ENCODE measurements around the gene EEPD1. TPM values are rescaled to one million over a fixed set of nuclear protein-coding genes. Genes with fewer than 3 reads are reported as not detected.

Gene EEPD1
- total RNA-seq, 1 donor from 2014 or later = 6.5 TPM

DNA sequence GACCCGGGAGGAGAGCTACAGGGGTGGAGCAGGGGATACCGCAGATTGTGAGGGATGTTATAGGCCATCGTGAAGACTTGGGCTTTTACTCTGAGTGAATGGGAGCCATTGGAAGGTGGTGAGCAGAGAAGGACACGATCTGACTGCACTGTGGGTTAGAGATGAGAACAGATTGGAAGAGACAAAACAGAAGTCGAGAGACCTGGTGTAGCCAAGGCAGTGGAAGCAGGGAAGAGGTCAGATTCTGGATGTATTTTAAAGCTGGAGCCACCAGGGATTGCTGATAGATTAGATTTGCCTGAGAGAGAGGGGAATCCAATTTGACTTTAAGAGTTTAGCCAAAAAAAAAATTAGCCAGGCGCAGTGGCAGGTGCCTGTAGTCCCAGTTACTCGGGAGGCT is 21.6 kb upstream of the EEPD1 start:
- Mint-ChIP-seq H3K9me3 (no peaks in the 10 kb centered on the region), H3K27me3 (ENCODE audit: insufficient read depth, low read depth) (no peaks in the 10 kb centered on the region), H3K36me3 (no peaks in the 10 kb centered on the region), H3K4me1 (no peaks in the 10 kb centered on the region), H3K27ac (no peak overlapping the region), H3K4me3 (no peak overlapping the region)
- Histone ChIP-seq H3K9ac (no peak overlapping the region), H3K9me3 (ENCODE audit: low read depth) (no peaks in the 10 kb centered on the region), H3K4me1 (no peaks in the 10 kb centered on the region), H3F3A (ENCODE audit: low read depth) (no peaks in the 10 kb centered on the region), H3K27me3 (no peaks in the 10 kb centered on the region), H4K20me1 (ENCODE audit: low read depth) (no peaks in the 10 kb centered on the region), H3K4me2 (no peak overlapping the region), H3K36me3 (no peaks in the 10 kb centered on the region), H2AFZ (replicated peaks) (no peak overlapping the region), H3K4me3 (no peak overlapping the region), H3K79me2 (ENCODE audit: low read depth) (no peaks in the 10 kb centered on the region), H3K27ac (no peak overlapping the region)
- DNase-seq (ENCODE audit: low spot score) = no peak
- no peak for TF ChIP-seq EZH2phosphoT487 (IDR thresholded peaks at IDR 0.05)
- TF ChIP-seq, protein P1, sequence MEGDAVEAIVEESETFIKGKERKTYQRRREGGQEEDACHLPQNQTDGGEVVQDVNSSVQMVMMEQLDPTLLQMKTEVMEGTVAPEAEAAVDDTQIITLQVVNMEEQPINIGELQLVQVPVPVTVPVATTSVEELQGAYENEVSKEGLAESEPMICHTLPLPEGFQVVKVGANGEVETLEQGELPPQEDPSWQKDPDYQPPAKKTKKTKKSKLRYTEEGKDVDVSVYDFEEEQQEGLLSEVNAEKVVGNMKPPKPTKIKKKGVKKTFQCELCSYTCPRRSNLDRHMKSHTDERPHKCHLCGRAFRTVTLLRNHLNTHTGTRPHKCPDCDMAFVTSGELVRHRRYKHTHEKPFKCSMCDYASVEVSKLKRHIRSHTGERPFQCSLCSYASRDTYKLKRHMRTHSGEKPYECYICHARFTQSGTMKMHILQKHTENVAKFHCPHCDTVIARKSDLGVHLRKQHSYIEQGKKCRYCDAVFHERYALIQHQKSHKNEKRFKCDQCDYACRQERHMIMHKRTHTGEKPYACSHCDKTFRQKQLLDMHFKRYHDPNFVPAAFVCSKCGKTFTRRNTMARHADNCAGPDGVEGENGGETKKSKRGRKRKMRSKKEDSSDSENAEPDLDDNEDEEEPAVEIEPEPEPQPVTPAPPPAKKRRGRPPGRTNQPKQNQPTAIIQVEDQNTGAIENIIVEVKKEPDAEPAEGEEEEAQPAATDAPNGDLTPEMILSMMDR (IDR thresholded peaks at IDR 0.05) = no peak
- TF ChIP-seq EZH2 (IDR thresholded peaks at IDR 0.05) = no peak

DNA sequence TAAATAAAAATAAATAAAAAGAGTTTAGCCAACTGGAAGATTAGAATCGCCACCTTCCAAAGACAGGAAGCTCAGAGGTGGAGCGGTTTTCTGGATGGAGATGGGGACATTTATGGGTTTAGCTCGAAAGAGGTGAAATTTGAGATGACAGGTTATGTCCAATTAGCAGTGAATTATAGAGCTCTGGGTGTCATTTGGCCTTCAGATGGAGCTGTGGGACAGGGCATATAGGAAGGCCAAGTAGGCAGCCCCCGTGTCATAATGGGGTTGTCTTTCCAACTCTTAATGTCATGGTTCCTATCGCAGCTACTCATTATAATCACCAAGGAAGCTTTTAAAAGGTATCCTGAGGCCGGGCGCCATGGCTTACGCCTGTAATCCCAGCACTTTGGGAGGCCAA is 21.0 kb upstream of the EEPD1 start:
- H3K9me3 ChIP-seq (ENCODE audit: low read depth) = no peaks in the 10 kb centered on the region
- H3K36me3 ChIP-seq = no peaks in the 10 kb centered on the region
- H3K27ac ChIP-seq = no peak overlapping the region
- no peak for DNase-seq (ENCODE audit: low spot score)
- TF ChIP-seq, protein P1 (IDR thresholded peaks at IDR 0.05) = no peak
- H4K20me1 ChIP-seq (ENCODE audit: low read depth) = no peaks in the 10 kb centered on the region
- no peaks in the 10 kb centered on the region for H3F3A ChIP-seq (ENCODE audit: low read depth)
- H3K4me1 ChIP-seq = no peaks in the 10 kb centered on the region
- no peak overlapping the region for H2AFZ ChIP-seq (replicated peaks)
- Mint-ChIP-seq H3K36me3 (no peaks in the 10 kb centered on the region), H3K4me3 (no peak overlapping the region), H3K27ac (no peak overlapping the region), H3K27me3 (ENCODE audit: insufficient read depth, low read depth) (no peaks in the 10 kb centered on the region), H3K9me3 (no peaks in the 10 kb centered on the region), H3K4me1 (no peaks in the 10 kb centered on the region)
- H3K27me3 ChIP-seq = no peaks in the 10 kb centered on the region
- no peak overlapping the region for H3K4me2 ChIP-seq
- no peaks in the 10 kb centered on the region for H3K79me2 ChIP-seq (ENCODE audit: low read depth)
- H3K9ac ChIP-seq = no peak overlapping the region
- H3K4me3 ChIP-seq = no peak overlapping the region

DNA sequence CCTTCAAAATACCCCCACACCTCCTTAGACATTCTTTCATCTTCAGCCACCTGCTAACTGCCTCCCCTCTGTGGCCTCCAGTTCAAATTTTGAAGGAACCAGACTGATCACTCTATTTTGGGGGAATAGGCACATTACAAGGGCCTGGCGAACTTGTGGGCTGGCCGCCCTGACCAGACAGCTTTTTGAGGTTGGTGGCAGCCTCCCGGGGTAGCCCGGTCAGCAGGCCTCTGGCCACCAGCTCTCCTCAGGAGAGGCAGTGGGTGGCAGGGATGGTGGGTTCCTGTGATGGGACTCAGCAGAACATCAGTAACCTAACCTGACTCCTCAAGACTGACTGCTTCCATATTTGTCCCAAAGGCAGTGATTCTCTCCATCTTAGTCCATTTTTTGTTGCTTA is 17.4 kb upstream of the EEPD1 start:
- Mint-ChIP-seq H3K4me3 (no peak overlapping the region), H3K27ac (no peak overlapping the region), H3K4me1 (no peaks in the 10 kb centered on the region), H3K9me3 (peaks cover 2% of the 10 kb centered on the region), H3K36me3 (no peaks in the 10 kb centered on the region), H3K27me3 (ENCODE audit: insufficient read depth, low read depth) (peaks cover 7% of the 10 kb centered on the region)
- H3K27me3 ChIP-seq = no peaks in the 10 kb centered on the region
- H3K4me3 ChIP-seq = no peak overlapping the region
- no peak overlapping the region for H3K9ac ChIP-seq
- TF ChIP-seq EZH2 (IDR thresholded peaks at IDR 0.05) = no peak
- H4K20me1 ChIP-seq (ENCODE audit: low read depth) = no peaks in the 10 kb centered on the region
- no peak overlapping the region for H3K4me2 ChIP-seq
- no peaks in the 10 kb centered on the region for H3F3A ChIP-seq (ENCODE audit: low read depth)
- H3K79me2 ChIP-seq (ENCODE audit: low read depth) = no peaks in the 10 kb centered on the region
- no peaks in the 10 kb centered on the region for H3K4me1 ChIP-seq
- H3K27ac ChIP-seq = no peak overlapping the region
- DNase-seq (ENCODE audit: low spot score) = no peak
- H2AFZ ChIP-seq (replicated peaks) = no peak overlapping the region
- peaks cover 3% of the 10 kb centered on the region for H3K36me3 ChIP-seq
- no peaks in the 10 kb centered on the region for H3K9me3 ChIP-seq (ENCODE audit: low read depth)

DNA sequence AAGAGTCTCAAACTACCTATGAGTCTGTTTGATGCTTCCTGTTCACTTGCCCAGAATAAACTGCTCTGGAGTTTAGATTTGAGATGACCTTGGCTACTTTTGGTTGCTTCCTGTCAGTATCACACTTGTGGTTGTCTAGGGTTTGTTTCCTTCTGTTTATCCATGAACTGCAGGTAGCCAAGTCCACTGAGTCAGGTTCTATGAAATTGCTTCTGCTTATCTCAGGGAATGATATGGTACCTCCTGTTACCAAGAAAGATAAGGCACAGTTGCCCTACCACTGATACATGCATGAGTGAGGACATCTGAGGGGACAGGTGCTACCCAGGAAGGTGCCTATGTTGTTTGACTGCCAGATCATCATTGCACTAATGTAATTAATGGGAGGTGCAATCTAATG is 15.8 kb upstream of the EEPD1 start:
- no peak overlapping the region for H3K4me3 Mint-ChIP-seq
- peaks cover 2% of the 10 kb centered on the region for H3K9me3 Mint-ChIP-seq
- Histone ChIP-seq H2AFZ (replicated peaks) (no peak overlapping the region), H3K79me2 (ENCODE audit: low read depth) (no peaks in the 10 kb centered on the region), H4K20me1 (ENCODE audit: low read depth) (no peaks in the 10 kb centered on the region), H3K9ac (no peak overlapping the region), H3K36me3 (peaks cover 3% of the 10 kb centered on the region), H3K27ac (no peak overlapping the region), H3K4me1 (no peaks in the 10 kb centered on the region), H3K27me3 (no peaks in the 10 kb centered on the region), H3F3A (ENCODE audit: low read depth) (no peaks in the 10 kb centered on the region), H3K4me2 (no peak overlapping the region), H3K9me3 (ENCODE audit: low read depth) (no peaks in the 10 kb centered on the region), H3K4me3 (no peak overlapping the region)
- no peaks in the 10 kb centered on the region for H3K4me1 Mint-ChIP-seq
- TF ChIP-seq EZH2phosphoT487 (IDR thresholded peaks at IDR 0.05) (no peak), EZH2 (IDR thresholded peaks at IDR 0.05) (no peak)
- TF ChIP-seq, protein P1 (IDR thresholded peaks at IDR 0.05) = no peak
- peaks cover 7% of the 10 kb centered on the region for H3K27me3 Mint-ChIP-seq (ENCODE audit: insufficient read depth, low read depth)
- no peak overlapping the region for H3K27ac Mint-ChIP-seq
- H3K36me3 Mint-ChIP-seq = no peaks in the 10 kb centered on the region
- DNase-seq (ENCODE audit: low spot score) = no peak

Data from neural progenitor cell (in vitro differentiated cells).